Inferior parietal cortex (tissue), 1 donor: ENCODE data around the gene FLT4.
A peak's percentile ranks its signal among the peaks of the same experiment; 100 is the strongest.

Experiments
- DNase-seq: peaks from one replicate; pipeline ENCODE4 v3.0.0-alpha.2; 2016; ENCODE audit errors: extremely low spot score

Gene FLT4

GRCh38 chr5:180592176-180592575 lies 57.2 kb downstream of the FLT4 start:
- DNase-seq = no peak

GRCh38 chr5:180591311-180591887 lies 58.0 kb downstream of the FLT4 start, which contains the start of gene SCGB3A1:
Gene SCGB3A1 (minus strand): TSS chr5:180591499. CDS start chr5:180591462, 37 bp downstream.
- no peak for DNase-seq

- no peak for DNase-seq
These were observed 58.7 kb downstream of the FLT4 start for GRCh38 chr5:180590543-180591310.

GRCh38 chr5:180589771-180590542 lies 59.4 kb downstream of the FLT4 start:
- no peak for DNase-seq

- no peak for DNase-seq
These were observed 62.5 kb downstream of the FLT4 start for GRCh38 chr5:180586870-180587269.

GRCh38 chr5:180586204-180586603 lies 63.2 kb downstream of the FLT4 start:
- no peak for DNase-seq

- DNase-seq = no peak
These were observed 65.7 kb downstream of the FLT4 start for GRCh38 chr5:180583738-180584137.

- DNase-seq = no peak
These were observed 68.7 kb downstream of the FLT4 start for GRCh38 chr5:180580681-180581080.

GRCh38 chr5:180575571-180575970 lies 73.8 kb downstream of the FLT4 start:
- peak; percentile 12 for DNase-seq

- no peak for DNase-seq
These were observed 80.5 kb downstream of the FLT4 start for GRCh38 chr5:180568914-180569313.

- no peak for DNase-seq
These were observed 85.4 kb downstream of the FLT4 start for GRCh38 chr5:180563994-180564393.

GRCh38 chr5:180558232-180558631 lies 91.2 kb downstream of the FLT4 start:
- no peak for DNase-seq

GRCh38 chr5:180557217-180557809 lies 92.1 kb downstream of the FLT4 start:
- DNase-seq = no peak

GRCh38 chr5:180555168-180555921 lies 94.1 kb downstream of the FLT4 start:
- DNase-seq = no peak

- DNase-seq = no peak
These were observed 95.9 kb downstream of the FLT4 start for GRCh38 chr5:180553530-180553929.
